Measurements from ENCODE around the gene NISCH. TPM values are rescaled to one million over a fixed set of nuclear protein-coding genes. Genes with fewer than 3 reads are reported as not detected.
"Not testable (repeated sequence)": the region's sequence is repeated elsewhere in the genome, so short reads cannot be mapped to it uniquely, and the experiment has no call there.

NISCH gene
- total RNA-seq, 1 experiment from 2014 or later = 63.4 TPM

GRCh38 chr3:52526671-52527038 is 71.3 kb downstream of the NISCH start:
- H3K27me3 ChIP-seq (ENCODE audit: control insufficient read depth, insufficient read depth, low read length); ATAC-seq; in situ Hi-C loops (cut with HindIII; ENCODE audit: low pct_unique_long_range_greater_than_20kb, low sequenced_read_pairs); H3K4me1 ChIP-seq (ENCODE audit: control insufficient read depth, insufficient read depth, low read length); BruUV-seq (replicated peaks); H3K4me3 ChIP-seq (ENCODE audit: low read depth in 2 of 2, low read length in 2 of 2); H3K27ac ChIP-seq (ENCODE audit: low read length); H3K9me3 ChIP-seq (ENCODE audit: control insufficient read depth, insufficient read depth, low read depth, low read length); H3K36me3 ChIP-seq (ENCODE audit: control insufficient read depth, insufficient read depth, low read length); intact Hi-C loops (cut with micrococcal nuclease; ENCODE audit: unreplicated experiment); DNase-seq (ENCODE audit: low read depth, low spot score): not testable (repeated sequence)
- CTCF ChIA-PET = interaction anchor here (0.6 kb wide), 1 partner anchor 155 kb away, joined by 5 read pairs; no protein-coding TSS in a partner anchor
- POLR2A ChIA-PET = interaction anchor here (0.9 to 1.3 kb wide), 2 partner anchors 9 to 15 kb away, joined by 3 to 6 read pairs; partner anchors contain the start of gene UQCC5

- Histone ChIP-seq H3K27me3 (ENCODE audit: control insufficient read depth, insufficient read depth, low read length) (no peaks in the 10 kb centered on the region), H3K36me3 (ENCODE audit: control insufficient read depth, insufficient read depth, low read length) (no peaks in the 10 kb centered on the region), H3K4me3 (ENCODE audit: low read depth in 2 of 2, low read length in 2 of 2) (no peak overlapping the region), H3K9me3 (ENCODE audit: control insufficient read depth, insufficient read depth, low read depth, low read length) (no peaks in the 10 kb centered on the region), H3K27ac (ENCODE audit: low read length) (no peak overlapping the region), H3K4me1 (ENCODE audit: control insufficient read depth, insufficient read depth, low read length) (no peaks in the 10 kb centered on the region; the same call in none of the 2 replicates)
- no peak for TF ChIP-seq CTCF (IDR thresholded peaks at IDR 0.05)
- no peak for TF ChIP-seq POLR2AphosphoS5 (IDR thresholded peaks at IDR 0.05; ENCODE audit: low read depth, low read length)
- TF ChIP-seq SIN3A (IDR thresholded peaks at IDR 0.05; ENCODE audit: borderline replicate concordance, insufficient read depth, low read depth, low read length) = no peak
- no peak for TF ChIP-seq TCF7L2 (IDR thresholded peaks at IDR 0.05; ENCODE audit: low read depth, low read length)
- TF ChIP-seq REST (IDR thresholded peaks at IDR 0.05; ENCODE audit: insufficient read depth in 1 of 2, low read depth in 2 of 2, low read length in 1 of 2) = no peak
- DNase-seq (ENCODE audit: low read depth, low spot score) (no peak), ATAC-seq (no peak)
- intact Hi-C loops (cut with micrococcal nuclease; ENCODE audit: unreplicated experiment) = no loop called here
- ChIA-PET CTCF (interaction anchor here (0.6 kb wide), 1 partner anchor 154 kb away, joined by 5 read pairs; no protein-coding TSS in a partner anchor), POLR2A (interaction anchor here (0.9 to 1.3 kb wide), 2 partner anchors 9 to 15 kb away, joined by 3 to 6 read pairs; partner anchors contain the start of gene UQCC5)
- BruUV-seq (replicated peaks) = no TSS peak
- in situ Hi-C loops (cut with HindIII; ENCODE audit: low pct_unique_long_range_greater_than_20kb, low sequenced_read_pairs) = no loop called here
These were observed 71.8 kb downstream of the NISCH start for GRCh38 chr3:52527039-52527731.

Data from Panc1 (cell line).